ENCODE results near the gene TTC38.
A peak's percentile ranks its signal among the peaks of the same experiment; 100 is the strongest.

Gene TTC38

DNA sequence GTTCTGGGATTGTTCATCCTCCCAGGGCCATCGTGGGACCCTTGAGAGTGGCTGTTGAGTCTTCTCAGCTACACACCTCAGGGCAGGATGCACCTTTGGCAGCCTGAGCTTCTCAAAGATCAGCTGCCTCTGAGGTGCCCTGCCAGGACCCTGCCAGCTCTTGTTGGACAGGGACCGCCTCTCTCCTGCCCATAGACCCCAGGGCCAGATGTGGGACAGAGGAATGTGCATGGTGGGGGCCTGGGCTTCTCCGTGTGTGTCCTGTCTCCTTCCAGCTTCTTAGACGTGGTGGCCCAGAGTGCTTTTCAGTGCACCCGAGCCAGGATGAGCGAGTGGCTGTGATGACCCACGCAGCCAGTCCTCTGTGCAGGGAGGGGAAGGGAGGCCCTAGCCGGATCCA lies 61.8 kb downstream of the TTC38 start:
- no peak for DNase-seq (ENCODE audit: low read depth, low spot score)

DNA sequence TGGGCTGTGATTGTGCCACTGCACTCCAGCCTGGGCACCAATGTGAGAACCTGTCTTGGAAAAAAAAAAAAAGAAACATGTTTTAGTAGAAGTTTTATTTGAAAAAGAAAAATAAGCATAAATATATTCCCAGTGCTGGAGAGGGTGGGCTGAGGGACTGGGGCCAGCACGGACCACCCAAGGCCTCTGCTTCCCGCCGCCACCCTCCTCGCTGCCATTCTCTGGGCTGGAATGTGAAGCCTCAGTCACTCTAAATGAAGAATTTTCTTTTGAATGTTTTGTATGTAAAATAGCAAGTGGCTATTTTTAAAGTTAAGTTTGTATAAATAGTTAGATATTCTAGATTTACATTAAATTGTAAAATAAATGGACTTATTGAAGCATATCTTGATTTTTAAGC lies 62.6 kb downstream of the TTC38 start:
- no peak for DNase-seq (ENCODE audit: low read depth, low spot score)

DNA sequence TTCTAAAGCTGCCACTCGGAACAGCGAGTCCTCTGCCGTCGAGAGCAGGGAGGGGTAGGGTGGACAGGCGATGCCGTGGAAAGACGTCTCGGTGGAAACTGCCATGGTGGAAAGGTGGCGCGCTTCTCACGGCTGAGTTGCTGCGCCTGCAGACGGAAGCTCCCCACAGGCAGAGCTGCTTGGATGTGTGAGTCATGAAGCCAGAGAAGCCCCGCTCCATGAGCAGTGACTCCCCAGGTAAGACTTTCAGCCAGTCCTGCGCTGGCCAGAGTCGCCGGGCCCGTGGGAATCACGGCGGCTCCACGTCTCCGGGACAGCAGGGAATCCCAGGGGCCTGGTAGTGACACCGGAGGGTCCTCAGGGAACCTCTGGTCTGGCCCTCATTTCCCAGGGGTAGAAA lies 63.7 kb downstream of the TTC38 start:
- no peak for DNase-seq (ENCODE audit: low read depth, low spot score)

DNA sequence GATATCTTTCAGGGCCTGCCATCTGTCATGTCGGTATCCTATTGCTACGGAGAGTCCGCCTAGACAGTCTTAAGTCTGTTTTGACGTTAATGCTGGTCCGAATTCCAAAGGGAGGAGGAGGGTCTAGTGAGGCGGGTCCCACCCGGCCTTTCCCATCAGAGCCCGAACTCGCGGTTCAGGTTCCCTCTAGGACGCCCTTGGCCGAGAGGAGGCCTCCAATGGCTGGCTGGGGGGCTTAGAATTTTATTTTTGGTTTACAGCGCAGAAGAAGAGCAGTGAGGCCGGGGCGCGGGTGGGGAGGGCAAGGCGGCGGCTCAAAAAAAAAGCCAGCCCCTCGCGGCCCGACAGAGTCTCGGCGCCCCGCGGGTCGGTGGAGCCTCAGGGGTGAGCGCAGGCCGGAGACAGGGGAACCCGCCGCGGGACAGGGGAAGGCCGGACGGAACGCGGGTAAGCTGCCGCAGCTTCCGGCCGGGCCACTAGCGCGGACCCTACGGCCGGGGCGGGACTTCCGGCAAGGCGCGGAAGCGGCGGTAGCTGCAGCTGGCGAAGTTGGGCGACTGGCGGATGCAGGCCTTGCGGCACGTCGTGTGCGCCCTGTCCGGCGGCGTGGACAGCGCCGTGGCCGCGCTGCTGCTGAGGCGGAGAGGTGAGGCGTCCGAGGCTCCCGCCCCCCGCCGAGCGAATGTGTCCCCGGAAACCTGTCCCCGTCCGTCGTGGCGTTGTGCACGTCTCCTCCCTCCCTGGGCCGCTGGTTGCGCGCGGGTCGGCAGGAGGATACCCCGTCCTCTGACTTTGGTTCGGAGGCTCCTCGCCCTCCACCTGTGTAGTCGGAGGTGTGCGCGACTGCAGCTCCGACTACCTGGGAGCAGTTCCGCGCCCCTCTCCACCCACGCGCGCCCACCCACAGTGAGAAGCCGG lies 67.7 kb downstream of the TTC38 start, which contains the start of gene TRMU:
Gene TRMU, plus strand, starts transcription at position 514 of the 918 bp plus-strand sequence. Its CDS starts 51 bp downstream, at position 565.
- peak; percentile 44 for DNase-seq (ENCODE audit: low read depth, low spot score)

DNA sequence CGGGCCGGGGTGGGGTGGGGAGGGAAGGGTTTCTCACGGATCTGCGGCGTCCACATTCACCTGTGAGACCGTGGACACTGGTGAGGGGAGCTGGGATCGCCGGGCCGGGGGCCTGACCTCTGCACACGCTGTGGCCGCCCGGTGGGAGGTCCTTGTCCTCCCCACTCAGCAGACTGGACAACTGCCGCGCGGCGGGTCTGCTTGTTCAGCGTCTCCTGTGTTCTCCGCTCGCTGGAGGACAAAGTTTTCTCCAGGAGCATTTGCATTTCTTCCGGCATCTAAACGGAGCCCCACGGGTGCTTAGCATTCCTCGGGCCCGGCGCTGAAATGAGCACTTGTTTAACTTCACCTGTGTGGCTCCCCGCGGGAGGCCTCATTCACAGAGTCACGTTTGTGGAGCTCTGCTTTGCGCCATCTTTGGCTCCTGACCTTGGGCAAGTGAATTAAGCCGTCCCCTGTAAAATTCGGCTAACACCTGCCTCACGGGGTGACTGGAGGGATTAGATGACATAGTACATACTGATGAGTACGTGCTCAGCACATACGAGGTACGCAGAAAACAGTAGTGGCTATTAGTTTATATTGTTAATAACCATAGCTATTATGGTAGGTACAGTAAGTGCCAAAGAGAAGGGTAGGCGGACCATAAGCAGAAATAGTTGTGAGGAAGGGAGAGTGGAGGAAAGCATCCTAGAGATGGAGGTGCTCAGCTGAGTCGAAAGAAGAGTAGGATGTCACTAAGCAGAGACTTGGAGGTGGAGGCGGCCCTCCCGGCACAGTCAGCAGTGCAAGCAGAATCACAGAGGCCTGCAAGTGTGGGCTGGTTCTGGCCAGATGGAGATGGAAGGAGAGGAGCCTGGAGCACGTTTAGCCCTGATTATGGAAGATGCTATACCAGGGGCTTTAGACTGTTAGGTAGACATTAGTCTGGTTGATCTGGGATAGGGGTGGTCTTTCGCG lies 68.6 kb downstream of the TTC38 start:
- DNase-seq (ENCODE audit: low read depth, low spot score) = no peak

DNA sequence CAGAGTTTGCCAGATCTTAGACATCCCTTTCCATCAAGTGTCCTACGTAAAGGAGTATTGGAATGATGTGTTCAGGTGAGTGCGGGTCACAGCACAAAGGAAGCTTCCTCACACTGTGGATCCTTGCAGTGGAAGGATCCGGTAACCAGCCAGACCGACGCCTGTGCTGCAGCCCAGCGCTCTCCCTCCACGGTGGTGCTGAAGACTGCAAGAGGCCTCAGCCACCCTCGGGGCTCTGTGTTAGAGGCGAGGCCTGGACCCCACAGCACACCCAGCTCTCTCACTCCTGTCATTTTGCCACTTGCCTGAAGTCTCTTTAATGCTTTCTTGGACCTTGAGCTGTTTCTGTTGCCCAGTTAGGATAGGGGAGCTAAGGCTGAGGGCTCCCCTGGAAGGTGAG lies 70.1 kb downstream of the TTC38 start:
- no peak for DNase-seq (ENCODE audit: low read depth, low spot score)

DNA sequence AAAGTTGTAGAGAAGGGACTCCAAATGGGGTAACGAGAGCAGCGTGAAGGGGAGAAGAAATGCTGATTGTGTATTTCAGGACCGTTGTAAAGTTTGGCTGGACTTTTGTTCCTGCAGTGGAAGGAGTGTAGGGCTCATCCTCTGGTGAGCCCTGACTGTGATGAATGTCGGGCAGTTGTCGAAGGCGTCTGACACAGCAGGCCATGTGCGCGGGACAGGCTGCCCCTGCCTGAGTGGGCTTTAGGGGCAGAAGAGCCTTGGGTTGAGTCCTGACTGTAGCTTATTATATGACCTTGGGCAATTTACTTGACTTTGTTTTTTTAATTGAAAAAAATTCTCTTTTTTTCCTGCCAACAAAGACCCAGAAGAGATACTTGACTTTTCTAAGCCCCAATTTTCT lies 70.8 kb downstream of the TTC38 start:
- DNase-seq (ENCODE audit: low read depth, low spot score) = no peak

DNA sequence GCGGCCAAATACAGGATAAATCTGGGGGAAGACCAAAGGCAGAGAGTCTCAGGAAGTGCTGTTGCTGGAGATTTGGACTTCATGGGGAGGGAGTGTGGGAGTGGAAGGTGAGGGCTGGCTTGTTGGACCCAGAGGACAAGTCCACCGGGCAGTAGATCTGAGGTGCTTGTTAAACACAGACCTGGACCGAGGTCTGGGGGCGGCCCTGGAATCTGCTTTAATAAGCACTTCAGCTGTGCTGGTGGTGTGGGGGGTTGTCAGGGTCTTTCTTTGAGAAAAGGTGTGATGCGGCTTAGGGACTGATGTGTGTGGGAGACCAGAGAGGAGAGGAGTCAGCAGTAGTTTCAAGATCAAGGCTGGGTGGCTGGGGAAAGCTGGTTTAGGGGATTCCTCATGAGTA lies 72.1 kb downstream of the TTC38 start:
- DNase-seq (ENCODE audit: low read depth, low spot score) = no peak

DNA sequence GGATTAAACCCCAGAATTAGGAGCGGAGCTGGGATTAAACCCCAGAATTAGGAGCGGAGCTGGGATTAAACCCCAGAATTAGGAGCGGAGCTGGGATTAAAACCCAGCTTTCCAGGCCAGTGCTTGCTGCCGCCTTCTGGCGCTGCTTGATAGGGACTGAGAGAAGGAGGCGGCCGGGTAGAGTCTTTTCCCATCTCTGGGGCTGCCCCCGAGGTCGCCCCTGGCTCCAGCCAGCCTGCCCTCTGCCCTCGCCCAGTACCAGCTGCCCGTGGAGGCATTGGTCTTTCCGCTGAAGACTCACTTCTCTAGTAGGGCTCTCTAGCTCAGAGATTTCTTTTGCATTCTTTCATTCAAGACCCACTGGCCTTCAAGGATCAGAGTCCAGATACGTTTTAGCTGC lies 72.9 kb downstream of the TTC38 start:
- DNase-seq (ENCODE audit: low read depth, low spot score) = no peak

Data from activated naive CD8-positive, alpha-beta T cell treated with anti-CD3 and anti-CD28 coated beads, Interleukin-2, amount 50 U/mL, for 16 hours (primary cell).